IPS-18c (cell line): Measurements from ENCODE around the gene RNF213.
"Not testable (repeated sequence)": the region's sequence is repeated elsewhere in the genome, so short reads cannot be mapped to it uniquely, and the experiment has no call there.

ENCODE experiments used
- H3K4me3 ChIP-seq: 2 replicates; pipeline ENCODE4 v1.7.0; 2013; ENCODE audit warnings: low read depth, mild to moderate bottlenecking, low read length, moderate library complexity; ENCODE audit not compliant: insufficient read depth
- H3K9me3 ChIP-seq: one replicate; pipeline ENCODE4 v1.6.1; 2013; ENCODE audit warnings: mild to moderate bottlenecking, low read length, moderate library complexity; ENCODE audit not compliant: control insufficient read depth, insufficient read depth

The RNF213 gene

DNA sequence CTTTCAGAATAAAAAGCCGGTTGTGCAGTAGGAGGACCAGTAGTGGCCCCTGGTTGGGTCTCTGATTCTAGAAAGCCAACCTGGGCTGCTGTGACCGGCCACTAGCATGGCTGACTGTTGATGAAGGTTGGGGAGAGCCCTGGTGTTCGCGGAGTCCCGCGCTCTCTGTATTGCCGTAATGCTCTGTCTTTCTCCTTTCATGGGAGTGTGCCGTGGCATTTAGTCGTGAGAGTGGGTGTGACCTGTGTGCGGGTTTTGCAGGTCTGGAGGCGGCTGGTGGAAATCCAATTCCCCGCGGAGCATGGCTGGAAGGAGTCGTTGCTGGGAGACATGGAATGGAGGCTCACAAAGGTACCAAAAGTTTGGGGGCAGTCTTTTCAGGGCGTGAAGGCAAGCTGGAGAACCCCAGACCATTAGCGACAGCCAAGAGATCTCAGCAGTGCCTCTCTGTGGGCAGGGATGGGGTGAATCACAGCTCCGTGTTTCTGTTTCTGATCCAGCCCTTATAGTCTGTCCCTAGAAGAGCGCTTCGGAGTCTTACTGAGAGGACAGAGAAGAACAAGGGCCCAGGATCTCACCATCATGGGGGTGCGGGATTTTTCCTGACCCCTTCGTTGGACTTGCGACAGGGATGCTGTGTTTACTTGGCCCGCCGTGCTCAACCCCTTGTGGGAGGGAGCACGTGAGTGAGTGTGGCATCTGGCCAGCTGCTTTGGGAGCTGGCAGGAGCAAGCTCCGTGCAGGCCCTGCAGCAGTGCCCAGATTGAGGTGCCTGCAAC, 56.5 kb downstream of the RNF213 start:
- H3K9me3 ChIP-seq = no peaks in the 10 kb centered on the region
- H3K4me3 ChIP-seq = no peak overlapping the region

GRCh38 chr17:80317706-80317980, 57.0 kb downstream of the RNF213 start:
- H3K4me3 ChIP-seq = no peak overlapping the region
- no peaks in the 10 kb centered on the region for H3K9me3 ChIP-seq

GRCh38 chr17:80318166-80318565, 57.5 kb downstream of the RNF213 start:
- H3K9me3 ChIP-seq = no peaks in the 10 kb centered on the region
- no peak overlapping the region for H3K4me3 ChIP-seq

DNA sequence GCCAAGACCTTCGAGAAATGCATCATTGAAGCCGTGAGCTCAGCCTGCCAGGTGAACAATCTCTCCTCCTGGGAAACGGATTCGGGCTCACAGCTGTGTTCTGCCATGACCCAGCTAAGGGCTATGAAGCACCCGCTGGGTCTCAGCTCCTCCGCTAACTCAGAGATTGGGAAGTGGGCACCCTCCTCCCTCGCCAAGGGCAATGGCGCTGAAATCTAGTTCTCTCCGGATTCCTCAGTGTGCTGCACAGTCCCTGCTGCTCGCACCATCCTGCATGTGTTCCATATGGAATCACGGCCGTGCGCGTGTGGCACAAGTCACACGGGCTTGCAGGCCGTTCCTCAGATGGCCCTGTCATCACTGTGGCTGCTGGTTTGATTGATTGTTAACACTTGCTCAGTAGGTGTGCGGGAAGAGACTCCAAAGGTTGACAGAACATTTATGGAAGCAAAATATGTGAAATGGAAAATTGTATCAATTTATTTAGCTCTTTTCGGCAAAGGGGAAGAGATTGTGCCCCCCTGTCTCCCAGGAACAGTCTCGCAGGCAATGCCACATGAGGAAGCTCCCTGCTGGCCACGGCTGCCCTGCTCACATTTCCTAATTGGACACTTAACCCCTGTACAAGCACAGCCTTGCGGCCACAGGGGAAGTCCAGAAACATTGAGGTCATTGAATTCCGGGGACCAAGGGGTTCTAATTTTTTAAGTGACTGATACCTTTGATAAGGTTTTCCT, 58.8 kb downstream of the RNF213 start:
- H3K9me3 ChIP-seq = no peaks in the 10 kb centered on the region
- no peak overlapping the region for H3K4me3 ChIP-seq

- Histone ChIP-seq H3K9me3 (no peaks in the 10 kb centered on the region), H3K4me3 (no peak overlapping the region)
These were observed 59.3 kb downstream of the RNF213 start for GRCh38 chr17:80319999-80320344.

DNA sequence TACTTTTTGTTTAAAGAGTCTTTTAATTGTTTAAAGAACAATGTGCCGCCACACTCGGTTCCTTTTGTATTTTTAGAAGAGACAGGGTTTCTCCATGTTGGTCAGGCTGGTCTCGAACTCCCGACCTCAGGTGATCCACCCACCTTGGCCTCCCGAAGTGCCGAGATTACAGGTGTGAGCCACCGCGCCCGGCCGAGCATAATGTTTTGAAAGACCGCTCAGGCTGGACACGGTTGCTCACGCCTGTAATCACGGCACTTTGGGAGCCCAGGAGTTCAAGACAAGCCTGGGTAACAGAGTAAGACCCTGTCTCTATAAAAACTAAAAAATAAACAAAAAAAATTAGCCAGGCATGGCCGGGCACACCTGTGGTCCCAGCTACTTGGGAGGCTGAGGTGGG, 59.8 kb downstream of the RNF213 start:
- Histone ChIP-seq H3K4me3 (no peak overlapping the region), H3K9me3 (no peaks in the 10 kb centered on the region)

GRCh38 chr17:80322864-80323263, 62.2 kb downstream of the RNF213 start:
- no peaks in the 10 kb centered on the region for H3K9me3 ChIP-seq

GRCh38 chr17:80323982-80324381, 63.3 kb downstream of the RNF213 start:
- Histone ChIP-seq H3K4me3 (no peak overlapping the region), H3K9me3 (no peaks in the 10 kb centered on the region)

More at GRCh38 chr17:80322864-80323263, 62.2 kb downstream of the RNF213 start:
- no peak overlapping the region for H3K4me3 ChIP-seq

- no peaks in the 10 kb centered on the region for H3K9me3 ChIP-seq
- no peak overlapping the region for H3K4me3 ChIP-seq
These were observed 66.9 kb downstream of the RNF213 start for GRCh38 chr17:80327518-80327917.

DNA sequence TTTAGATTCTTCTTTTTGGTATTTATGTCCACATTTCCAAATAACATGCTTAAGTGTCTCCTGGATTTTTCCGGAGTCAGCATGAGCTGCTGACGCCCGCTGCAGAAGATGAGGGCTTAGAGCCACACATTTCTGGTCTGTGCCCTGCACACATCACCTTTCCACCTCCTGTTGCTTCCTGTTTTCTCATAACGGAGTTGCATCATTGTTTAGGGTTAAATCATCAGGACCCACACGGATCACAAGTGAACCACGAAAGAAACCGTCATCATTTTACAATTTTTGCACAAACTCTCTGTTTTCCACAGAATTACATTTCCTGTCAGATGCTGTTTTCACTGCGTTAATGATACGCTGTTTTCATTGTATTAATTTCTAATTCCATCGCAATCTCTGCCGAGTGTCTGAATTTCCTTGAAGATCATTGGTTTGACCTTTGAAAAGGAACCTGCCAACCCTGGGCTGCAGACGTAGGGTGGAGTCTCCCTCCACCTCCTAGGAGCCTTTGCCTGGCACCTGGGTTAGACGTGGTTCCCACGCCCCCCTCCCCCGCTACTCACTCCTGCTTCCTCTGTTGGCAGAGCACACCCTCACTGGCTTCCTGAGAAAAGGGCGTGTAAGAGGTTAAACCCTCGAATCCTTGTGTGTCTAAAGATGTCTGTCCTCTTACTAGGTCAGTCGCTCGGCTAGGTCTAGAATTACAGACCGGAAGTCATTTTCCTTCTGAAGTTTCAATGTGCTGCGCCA, 68.2 kb downstream of the RNF213 start:
- Histone ChIP-seq H3K9me3 (no peaks in the 10 kb centered on the region), H3K4me3 (no peak overlapping the region)

DNA sequence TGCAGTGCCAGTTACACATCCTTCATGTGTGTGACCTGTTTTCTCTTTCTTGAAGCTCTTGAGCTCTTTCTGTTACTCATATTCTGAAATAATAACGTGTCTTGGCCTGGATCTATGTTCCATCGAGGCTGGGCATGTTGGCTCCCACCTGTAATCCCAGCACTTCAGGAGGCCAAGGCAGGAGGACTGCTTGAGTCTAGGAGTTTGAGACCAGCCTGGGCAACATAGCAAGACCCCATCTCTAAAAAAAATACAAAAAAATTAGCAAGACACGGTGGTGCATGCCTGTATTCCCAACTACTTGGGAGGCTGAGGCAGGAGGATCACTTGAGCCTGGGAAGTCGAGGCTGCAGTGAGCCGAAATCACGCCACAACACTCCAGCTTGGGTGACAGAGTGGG, 68.8 kb downstream of the RNF213 start:
- H3K9me3 ChIP-seq, H3K4me3 ChIP-seq: not testable (repeated sequence)

DNA sequence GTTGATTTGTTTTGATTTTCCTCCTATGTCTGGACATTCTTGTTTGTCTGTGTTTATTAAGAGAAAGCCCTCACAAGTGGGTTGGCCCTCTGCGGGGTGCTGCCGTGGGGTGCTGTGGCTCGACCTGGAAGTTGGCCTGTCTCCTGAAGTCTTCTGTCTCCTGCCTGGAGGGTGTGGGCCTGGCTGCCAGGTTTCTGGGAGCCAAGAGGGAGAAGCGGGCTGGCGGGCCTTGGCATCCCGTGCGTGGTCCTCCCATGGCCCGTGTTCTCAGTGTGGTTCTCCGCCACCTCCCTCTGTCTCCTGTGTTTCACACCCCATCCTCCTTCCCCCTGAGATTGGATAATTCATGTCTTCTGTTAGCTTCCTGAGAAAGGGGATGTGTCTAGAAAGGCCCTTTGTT, 69.6 kb downstream of the RNF213 start:
- H3K4me3 ChIP-seq = no peak overlapping the region
- H3K9me3 ChIP-seq = no peaks in the 10 kb centered on the region

GRCh38 chr17:80330938-80331337, 70.3 kb downstream of the RNF213 start:
- H3K4me3 ChIP-seq, H3K9me3 ChIP-seq: not testable (repeated sequence)

DNA sequence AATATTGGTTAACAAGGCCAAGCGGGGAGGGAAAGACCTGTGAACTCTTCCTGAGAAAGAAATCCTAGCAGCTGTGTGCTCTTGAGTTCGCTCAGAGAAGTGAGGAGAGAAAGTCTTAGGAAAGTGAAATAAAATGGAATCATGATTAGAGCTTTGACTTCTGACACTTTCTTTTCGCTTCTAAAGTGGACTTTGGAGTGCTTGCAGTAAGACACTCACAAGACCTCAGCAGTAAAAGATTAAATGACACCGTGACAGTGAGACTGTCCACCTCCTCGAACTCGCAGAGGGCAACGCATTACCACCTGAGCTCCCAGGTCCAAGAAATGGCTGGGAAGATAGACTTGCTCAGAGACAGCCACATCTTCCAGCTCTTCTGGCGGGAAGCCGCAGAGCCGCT, 71.2 kb downstream of the RNF213 start:
- H3K9me3 ChIP-seq = no peaks in the 10 kb centered on the region
- H3K4me3 ChIP-seq = no peak overlapping the region

GRCh38 chr17:80337195-80337895, 76.7 kb downstream of the RNF213 start:
- Histone ChIP-seq H3K4me3 (no peak overlapping the region), H3K9me3 (peaks cover 2% of the 10 kb centered on the region)

- peaks cover 2% of the 10 kb centered on the region for H3K9me3 ChIP-seq
- H3K4me3 ChIP-seq = no peak overlapping the region
These were observed 78.5 kb downstream of the RNF213 start for GRCh38 chr17:80339118-80339517.

DNA sequence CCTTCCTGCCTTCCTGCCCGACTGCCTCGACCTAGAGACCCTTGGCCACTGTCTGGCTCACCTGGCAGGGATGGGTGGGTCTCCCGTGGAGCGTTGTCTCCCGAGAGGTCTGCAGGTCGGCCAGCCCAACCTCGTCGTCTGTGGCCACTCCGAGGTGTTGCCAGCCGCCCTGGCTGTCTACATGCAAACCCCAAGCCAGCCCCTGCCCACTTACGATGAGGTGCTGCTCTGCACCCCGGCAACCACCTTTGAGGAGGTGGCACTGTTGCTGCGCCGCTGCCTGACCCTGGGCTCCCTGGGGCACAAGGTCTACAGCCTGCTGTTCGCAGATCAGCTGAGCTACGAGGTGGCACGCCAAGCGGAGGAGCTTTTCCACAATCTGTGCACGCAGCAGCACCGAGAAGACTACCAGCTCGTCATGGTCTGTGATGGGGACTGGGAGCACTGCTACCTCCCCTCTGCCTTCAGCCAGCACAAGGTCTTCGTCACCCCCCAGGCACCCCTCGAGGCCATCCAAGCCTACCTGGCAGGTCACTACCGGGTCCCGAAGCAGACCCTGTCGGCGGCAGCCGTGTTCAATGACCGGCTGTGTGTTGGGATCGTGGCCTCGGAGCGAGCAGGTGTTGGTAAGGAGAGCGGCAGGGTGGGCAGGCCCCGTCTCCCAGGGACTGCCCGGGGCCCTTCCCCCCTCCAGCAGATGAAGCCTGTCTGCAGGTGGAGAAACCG, 79.2 kb downstream of the RNF213 start:
- H3K9me3 ChIP-seq = peaks cover 2% of the 10 kb centered on the region
- H3K4me3 ChIP-seq = no peak overlapping the region
